ENCODE data around the gene TRPV4. TPM values are rescaled to one million over a fixed set of nuclear protein-coding genes. Genes with fewer than 3 reads are reported as not detected.

TRPV4 gene
- total RNA-seq, 1 donor from 2014 or later: 5.6 TPM

- Histone ChIP-seq H3K36me3 (no peaks in the 10 kb centered on the region), H3K4me1 (peaks cover 65% of the 10 kb centered on the region), H3K4me3 (no peak overlapping the region), H3K27me3 (no peaks in the 10 kb centered on the region), H3K27ac (no peak overlapping the region), H3K9me3 (no peaks in the 10 kb centered on the region)
- no peak for TF ChIP-seq POLR2AphosphoS5 (IDR thresholded peaks at IDR 0.05; ENCODE audit: insufficient read depth in 1 of 2, low read depth in 1 of 2)
- TF ChIP-seq CTCF (IDR thresholded peaks at IDR 0.05): no peak
- TF ChIP-seq POLR2A (IDR thresholded peaks at IDR 0.05): no peak
- intact Hi-C loops (cut with DNase I): loop anchor here (5.0 kb wide), 1 partner anchor 69 kb away; no protein-coding TSS in a partner anchor
- DNase-seq (ENCODE audit: extremely low spot score in 2 of 2): no peak
These were observed 43.2 kb upstream of the TRPV4 start for GRCh38 chr12:109876406-109876805.

GRCh38 chr12:109875572-109876131 is 42.5 kb upstream of the TRPV4 start:
- Histone ChIP-seq H3K4me1 (peaks cover 62% of the 10 kb centered on the region), H3K36me3 (no peaks in the 10 kb centered on the region), H3K27ac (no peak overlapping the region), H3K9me3 (no peaks in the 10 kb centered on the region), H3K4me3 (no peak overlapping the region), H3K27me3 (no peaks in the 10 kb centered on the region)
- no peak for DNase-seq (ENCODE audit: extremely low spot score in 2 of 2)
- intact Hi-C loops (cut with DNase I): loop anchor here (5.0 kb wide), 1 partner anchor 68 kb away; no protein-coding TSS in a partner anchor
- TF ChIP-seq CTCF (IDR thresholded peaks at IDR 0.05): no peak
- TF ChIP-seq POLR2AphosphoS5 (IDR thresholded peaks at IDR 0.05; ENCODE audit: insufficient read depth in 1 of 2, low read depth in 1 of 2): peak in 1 of 2 donors; percentile 9

DNA sequence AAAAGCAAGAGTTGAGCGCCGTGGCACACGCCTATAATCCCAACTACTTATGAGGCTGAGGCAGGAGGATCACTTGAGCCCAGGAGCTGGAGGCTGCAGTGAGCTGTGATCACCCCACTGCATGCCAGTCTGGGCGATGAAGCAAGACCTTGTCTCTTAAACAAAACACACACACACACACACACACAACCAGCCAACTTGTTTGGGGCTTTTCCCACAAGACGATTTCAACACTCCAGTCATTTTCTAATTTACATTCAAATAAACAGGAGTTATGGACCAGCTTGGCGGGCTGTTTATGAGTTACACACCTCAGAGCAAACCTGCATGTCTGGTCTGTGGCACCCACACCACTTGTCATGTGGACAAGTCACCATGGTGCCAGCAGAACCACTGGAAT is 40.5 kb upstream of the TRPV4 start:
- no peak for TF ChIP-seq CTCF (IDR thresholded peaks at IDR 0.05)
- peak in 1 of 2 donors; percentile 24 for TF ChIP-seq POLR2AphosphoS5 (IDR thresholded peaks at IDR 0.05; ENCODE audit: insufficient read depth in 1 of 2, low read depth in 1 of 2)
- DNase-seq (ENCODE audit: extremely low spot score in 2 of 2): no peak
- H3K4me1 ChIP-seq: peaks cover 63% of the 10 kb centered on the region
- intact Hi-C loops (cut with DNase I): no loop called here
- H3K4me3 ChIP-seq: no peak overlapping the region
- no peak overlapping the region for H3K27ac ChIP-seq
- H3K9me3 ChIP-seq: no peaks in the 10 kb centered on the region
- H3K27me3 ChIP-seq: no peaks in the 10 kb centered on the region
- no peaks in the 10 kb centered on the region for H3K36me3 ChIP-seq

DNA sequence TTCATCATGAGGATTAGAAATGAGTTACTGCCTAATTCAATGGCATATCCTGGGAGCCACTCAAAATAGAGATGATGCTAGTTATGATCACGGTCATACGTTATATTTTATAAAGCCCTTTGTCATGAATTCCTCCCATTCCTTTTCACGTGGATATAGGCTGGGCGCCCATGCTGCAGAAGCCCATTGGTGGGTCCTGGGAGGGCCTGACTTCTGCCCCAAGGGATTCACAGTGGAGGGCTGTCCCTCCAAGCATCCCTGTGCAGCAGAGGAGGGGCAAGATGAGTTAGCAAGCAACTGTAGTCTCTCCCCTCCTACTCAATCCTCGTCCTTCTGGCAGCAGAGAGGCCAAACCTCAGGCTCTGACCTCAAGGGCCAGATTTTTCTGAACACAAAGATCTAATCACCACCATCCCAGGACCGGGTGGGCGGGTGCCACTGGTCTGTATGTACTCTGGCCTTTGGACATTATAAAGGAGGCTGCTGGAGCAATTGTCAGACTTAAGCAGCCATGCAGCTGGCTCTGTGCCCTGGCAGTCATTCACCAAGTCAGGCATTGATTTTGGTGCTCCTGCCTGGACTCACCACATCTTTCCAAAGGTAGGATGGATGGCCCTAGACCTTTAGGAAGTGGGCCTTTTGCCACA is 38.6 kb upstream of the TRPV4 start:
- DNase-seq (ENCODE audit: extremely low spot score in 2 of 2): no peak
- no peaks in the 10 kb centered on the region for H3K27me3 ChIP-seq
- peaks cover 52% of the 10 kb centered on the region for H3K4me1 ChIP-seq
- H3K4me3 ChIP-seq: no peak overlapping the region
- no peaks in the 10 kb centered on the region for H3K36me3 ChIP-seq
- TF ChIP-seq POLR2A (IDR thresholded peaks at IDR 0.05) (no peak), POLR2AphosphoS5 (IDR thresholded peaks at IDR 0.05; ENCODE audit: insufficient read depth in 1 of 2, low read depth in 1 of 2) (no peak), CTCF (IDR thresholded peaks at IDR 0.05) (no peak)
- intact Hi-C loops (cut with DNase I): no loop called here
- H3K9me3 ChIP-seq: no peaks in the 10 kb centered on the region
- H3K27ac ChIP-seq: no peak overlapping the region

DNA sequence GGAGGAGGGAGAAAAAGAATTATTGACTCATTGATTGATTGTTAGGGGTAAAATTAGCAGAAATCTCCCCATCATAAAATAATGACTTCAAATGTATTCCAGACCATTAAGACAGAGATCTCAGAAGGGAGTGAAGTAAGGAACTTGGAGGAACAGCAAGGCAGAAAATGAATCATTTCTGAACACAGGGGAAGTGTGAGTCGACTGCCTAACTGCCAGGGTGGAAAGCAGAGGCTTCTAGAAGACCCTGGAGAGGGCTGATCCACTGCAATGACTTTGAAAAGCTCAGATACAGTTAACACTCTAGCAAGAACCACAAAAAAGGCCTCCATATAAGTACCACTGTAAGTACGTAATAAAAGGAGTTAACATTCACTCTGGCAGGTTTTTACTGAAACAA is 37.5 kb upstream of the TRPV4 start:
- intact Hi-C loops (cut with DNase I): no loop called here
- no peak overlapping the region for H3K4me3 ChIP-seq
- no peaks in the 10 kb centered on the region for H3K9me3 ChIP-seq
- peaks cover 48% of the 10 kb centered on the region for H3K4me1 ChIP-seq
- H3K27me3 ChIP-seq: no peaks in the 10 kb centered on the region
- H3K27ac ChIP-seq: no peak overlapping the region
- TF ChIP-seq POLR2AphosphoS5 (IDR thresholded peaks at IDR 0.05; ENCODE audit: insufficient read depth in 1 of 2, low read depth in 1 of 2) (no peak), POLR2A (IDR thresholded peaks at IDR 0.05) (no peak), CTCF (IDR thresholded peaks at IDR 0.05) (no peak)
- H3K36me3 ChIP-seq: no peaks in the 10 kb centered on the region
- no peak for DNase-seq (ENCODE audit: extremely low spot score in 2 of 2)

All from vagina (tissue), 2 donors.